OCI-M1 (cell line): Measurements from ENCODE around the gene AP5S1.
A peak's percentile ranks its signal among the peaks of the same experiment; 100 is the strongest.
"Not testable (repeated sequence)": the region's sequence is repeated elsewhere in the genome, so short reads cannot be mapped to it uniquely, and the experiment has no call there.

Source experiments
- DNase-seq: peaks from one replicate; lab custom pipeline; 2025; lab: John Stamatoyannopoulos, UW

Gene AP5S1

GRCh38 chr20:3812975-3813847, 7.1 kb upstream of the AP5S1 start:
- no peak for DNase-seq

DNA sequence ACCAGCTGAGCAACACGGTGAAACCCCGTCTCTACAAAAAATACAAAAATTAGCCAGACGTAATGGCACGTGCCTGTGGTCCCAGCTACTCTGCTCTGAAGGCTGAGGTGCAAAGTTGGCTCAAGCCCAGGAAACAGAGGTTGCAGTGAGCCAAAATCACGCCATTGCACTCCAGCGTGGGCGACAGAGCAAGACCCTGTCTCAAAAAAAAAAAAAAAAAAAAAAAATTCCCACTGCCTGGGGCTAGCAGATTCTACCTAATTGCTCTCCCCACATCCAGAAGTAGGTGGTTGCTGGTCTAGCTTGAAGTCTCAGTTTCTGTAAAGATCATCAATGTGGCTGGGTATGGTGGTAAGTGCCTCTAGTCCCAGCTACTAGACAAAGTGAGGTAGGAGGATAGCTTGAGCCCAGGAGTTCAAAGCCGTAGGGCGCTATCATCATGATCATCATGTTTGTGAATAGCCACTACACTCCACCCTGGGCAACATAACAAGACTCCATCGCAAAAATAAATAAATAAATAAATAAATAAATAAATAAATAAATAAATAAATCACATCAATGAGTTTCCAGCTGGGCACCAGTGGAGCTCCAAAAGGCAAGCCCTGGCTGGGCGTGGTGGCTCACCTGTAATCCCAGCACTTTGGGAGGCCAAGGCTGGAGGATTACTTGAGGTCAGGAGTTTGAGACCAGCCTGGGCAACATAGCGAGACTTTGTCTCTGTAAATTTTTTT, 6.3 kb upstream of the AP5S1 start:
- no peak for DNase-seq

DNA sequence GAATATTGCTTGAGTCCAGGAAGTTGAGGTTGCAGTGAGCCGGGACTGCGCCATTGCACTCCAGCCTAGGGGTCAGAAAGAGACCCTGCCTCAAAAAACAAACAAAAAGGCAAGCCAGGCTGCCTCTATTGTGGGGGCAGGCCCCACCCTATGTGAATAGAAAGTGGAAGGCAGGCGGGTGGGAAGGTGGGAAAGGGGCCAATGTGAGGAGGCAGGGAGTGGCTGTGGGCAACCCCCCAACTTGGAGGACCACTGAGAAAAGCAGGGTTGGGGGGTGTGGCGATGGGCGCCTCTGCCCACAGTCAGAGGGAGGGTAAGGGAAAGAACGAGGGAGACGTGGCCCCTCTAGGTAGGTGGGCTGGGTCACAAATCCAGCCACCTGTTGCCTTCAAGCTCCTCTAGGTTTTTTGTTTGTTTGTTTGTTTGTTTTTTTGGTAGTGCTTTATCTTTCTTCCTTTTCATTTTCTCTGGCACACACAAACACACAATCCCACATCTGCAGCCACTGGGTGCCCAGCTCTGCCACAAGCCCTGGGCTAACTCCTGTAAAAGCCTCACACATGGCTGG, 5.3 kb upstream of the AP5S1 start:
- no peak for DNase-seq

DNA sequence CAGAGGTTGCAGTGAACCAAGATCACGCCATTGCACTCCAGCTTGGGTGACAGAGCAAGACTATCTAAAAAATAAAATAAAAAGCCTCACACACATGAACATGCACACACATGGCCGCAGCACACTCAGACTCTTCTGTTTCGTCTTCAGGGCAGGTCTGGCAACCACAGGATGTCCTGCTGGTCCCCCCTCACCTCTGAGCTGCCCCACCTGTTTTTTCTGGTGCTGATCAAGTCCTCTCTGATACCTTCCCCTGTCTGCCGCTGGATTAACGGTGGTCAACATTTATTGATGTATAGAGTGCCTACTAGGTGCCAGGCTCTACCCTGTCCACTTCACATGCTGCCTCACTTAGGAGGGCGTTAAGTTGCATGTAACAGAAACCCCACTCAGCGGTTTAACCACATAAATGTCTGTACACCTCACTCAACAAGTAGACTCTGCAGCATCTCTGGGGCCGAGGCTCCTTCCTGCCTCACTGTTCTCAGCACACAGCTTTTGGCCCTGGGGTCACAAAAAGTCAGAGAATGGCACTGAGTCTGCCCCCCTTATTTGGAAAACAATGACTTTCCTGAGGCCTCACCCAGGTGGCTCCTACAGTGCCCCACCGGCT, 4.5 kb upstream of the AP5S1 start:
- DNase-seq = no peak

- DNase-seq = peak; percentile 88
These were observed 1.9 kb upstream of the AP5S1 start for GRCh38 chr20:3818155-3819151.

GRCh38 chr20:3819411-3820047, 818 bp upstream of the AP5S1 start:
- no peak for DNase-seq

GRCh38 chr20:3820901-3821727, 767 bp downstream of the AP5S1 start:
- DNase-seq = no peak

- no peak for DNase-seq
These were observed 1.6 kb downstream of the AP5S1 start for GRCh38 chr20:3821996-3822395.

DNA sequence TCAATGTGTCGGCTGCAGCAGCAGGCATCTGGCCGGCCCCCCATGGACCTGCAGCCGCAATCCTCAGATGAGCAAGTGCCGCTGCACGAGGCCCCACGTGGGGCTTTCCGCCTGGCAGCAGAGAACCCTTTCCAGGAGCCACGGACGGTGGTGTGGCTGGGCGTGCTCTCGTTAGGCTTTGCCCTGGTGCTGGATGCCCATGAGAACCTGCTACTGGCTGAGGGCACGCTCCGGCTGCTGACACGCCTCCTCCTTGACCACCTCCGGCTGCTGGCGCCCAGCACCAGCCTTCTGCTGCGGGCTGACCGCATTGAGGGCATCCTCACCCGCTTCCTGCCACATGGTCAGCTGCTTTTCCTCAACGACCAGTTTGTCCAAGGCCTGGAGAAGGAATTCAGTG, 3.5 kb downstream of the AP5S1 start:
- no peak for DNase-seq

DNA sequence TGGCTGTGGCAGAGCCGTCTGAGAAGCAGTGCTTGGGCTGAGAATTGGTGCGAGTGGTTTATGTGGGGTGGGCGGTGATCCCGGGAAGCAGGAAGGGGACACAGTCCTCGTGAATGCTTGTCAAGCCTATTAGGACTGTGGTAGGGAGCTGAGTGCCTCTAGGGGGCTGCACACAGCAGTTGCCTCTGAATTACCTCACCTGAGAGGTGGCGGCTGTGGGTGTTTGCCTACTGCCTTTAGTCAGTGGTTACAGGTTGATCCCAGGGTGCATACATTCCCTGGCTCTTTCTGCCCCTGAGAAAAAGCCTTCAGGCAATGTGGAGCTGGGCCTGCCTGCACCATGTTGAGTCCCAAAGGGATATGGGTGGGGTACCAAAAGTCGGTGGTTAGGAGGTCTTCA, 5.2 kb downstream of the AP5S1 start:
- DNase-seq = no peak

GRCh38 chr20:3826420-3826819, 6.1 kb downstream of the AP5S1 start:
- no peak for DNase-seq

- no peak for DNase-seq
These were observed 8.5 kb downstream of the AP5S1 start for GRCh38 chr20:3828798-3829197.

GRCh38 chr20:3829891-3830290, 9.5 kb downstream of the AP5S1 start:
- not testable (repeated sequence) for DNase-seq

GRCh38 chr20:3836132-3836531, 15.8 kb downstream of the AP5S1 start:
- DNase-seq = no peak

DNA sequence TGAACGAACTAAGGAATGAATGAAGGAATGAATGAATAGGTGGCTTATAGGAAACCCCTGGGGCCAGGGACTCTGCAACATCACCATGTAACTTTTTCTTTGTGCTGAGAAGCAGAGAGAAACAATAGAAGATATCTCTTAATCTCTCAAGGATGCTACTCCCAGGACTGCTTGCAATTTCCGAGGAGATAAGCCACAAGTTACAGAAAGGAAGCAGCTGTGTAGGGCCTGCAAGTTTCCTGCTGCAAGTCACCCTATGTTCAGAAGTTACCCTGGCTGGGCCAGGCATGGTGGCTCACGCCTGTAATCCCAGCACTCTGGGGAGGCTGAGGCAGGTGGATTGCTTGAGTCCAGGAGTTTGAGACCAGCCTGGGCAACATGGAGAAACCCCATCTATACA, 19.0 kb downstream of the AP5S1 start:
- DNase-seq = no peak

- not testable (repeated sequence) for DNase-seq
These were observed 19.9 kb downstream of the AP5S1 start for GRCh38 chr20:3840201-3840600.

DNA sequence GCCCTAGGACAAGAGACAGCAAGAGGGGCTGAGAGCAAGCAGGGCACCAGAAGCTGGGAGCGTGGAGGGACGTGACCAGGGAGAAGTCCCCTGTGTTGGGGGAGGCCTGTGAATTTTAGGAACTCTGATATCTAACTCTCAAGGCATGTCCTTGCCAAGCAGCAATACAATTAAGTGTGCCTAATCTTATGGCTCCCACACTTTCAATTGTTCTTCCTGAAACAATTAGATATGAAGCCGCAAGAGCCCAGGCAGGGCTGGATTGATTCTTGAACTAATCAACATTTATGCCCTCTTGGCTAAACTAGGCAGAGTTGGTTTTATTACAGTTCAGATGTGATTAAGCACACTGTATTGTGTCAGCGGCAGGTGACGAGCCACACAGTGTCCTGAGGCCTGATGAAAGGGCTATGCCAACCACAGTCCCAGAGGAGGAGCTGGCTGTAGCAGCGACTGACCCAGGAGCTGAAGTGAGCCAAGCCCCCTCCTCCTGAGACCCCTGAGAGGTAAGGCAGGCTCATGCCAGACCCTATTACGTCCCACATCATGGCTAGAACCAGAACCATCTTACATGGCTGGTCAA, 22.1 kb downstream of the AP5S1 start:
- peak; percentile 62 for DNase-seq

- no peak for DNase-seq
These were observed 23.1 kb downstream of the AP5S1 start for GRCh38 chr20:3843490-3843889.

- not testable (repeated sequence) for DNase-seq
These were observed 23.8 kb downstream of the AP5S1 start for GRCh38 chr20:3843990-3844619.
